Medulla oblongata (tissue), 1 donor: ENCODE data around the gene KCNIP4.

Experiments
- DNase-seq: peaks from one replicate; pipeline ENCODE4 v3.0.0-alpha.2; 2015; ENCODE audit errors: extremely low spot score

KCNIP4 gene

DNA sequence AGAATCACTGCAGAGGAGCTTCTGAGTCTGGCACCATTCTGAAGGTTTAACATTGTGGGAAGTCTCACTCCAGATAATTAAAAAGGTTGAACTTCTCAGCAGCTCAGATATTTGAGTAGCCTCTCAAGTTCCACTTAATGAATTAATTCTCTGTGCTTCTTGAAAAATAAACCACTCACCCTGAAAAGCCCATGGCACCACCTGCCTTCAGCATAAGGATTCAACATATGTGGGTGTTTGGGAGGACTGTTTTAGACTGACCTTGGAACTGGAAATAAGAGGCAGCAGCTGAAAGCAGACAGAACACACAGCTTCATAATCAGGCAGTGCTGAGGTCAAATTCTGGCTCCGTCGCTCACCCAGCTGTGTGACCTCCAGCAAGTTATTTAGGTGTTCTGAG, 100.6 kb downstream of the KCNIP4 start:
- DNase-seq = no peak

- DNase-seq = no peak
These were observed 102.9 kb downstream of the KCNIP4 start for GRCh38 chr4:21845663-21846062.

- no peak for DNase-seq
These were observed 112.9 kb downstream of the KCNIP4 start for GRCh38 chr4:21835712-21836111.

DNA sequence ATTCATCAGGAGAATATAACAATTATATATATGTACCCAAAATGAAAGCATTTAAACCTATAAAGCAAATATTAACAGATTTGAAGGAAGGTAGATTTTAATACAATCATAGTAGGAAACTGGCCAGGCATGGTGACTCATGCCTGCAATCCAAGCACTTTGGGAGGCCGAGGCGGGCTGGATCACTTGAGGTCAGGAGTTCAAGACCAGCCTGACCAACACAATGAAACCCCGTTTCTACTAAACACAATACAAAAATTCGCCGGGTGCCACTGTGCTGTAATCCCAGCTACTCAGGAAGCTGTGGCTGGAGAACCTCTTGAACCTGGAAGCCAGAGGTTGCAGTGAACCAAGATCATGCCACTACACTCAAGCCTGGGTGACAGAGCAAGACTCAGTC, 118.3 kb downstream of the KCNIP4 start:
- DNase-seq = no peak

GRCh38 chr4:21827575-21827974, 121.0 kb downstream of the KCNIP4 start:
- no peak for DNase-seq

DNA sequence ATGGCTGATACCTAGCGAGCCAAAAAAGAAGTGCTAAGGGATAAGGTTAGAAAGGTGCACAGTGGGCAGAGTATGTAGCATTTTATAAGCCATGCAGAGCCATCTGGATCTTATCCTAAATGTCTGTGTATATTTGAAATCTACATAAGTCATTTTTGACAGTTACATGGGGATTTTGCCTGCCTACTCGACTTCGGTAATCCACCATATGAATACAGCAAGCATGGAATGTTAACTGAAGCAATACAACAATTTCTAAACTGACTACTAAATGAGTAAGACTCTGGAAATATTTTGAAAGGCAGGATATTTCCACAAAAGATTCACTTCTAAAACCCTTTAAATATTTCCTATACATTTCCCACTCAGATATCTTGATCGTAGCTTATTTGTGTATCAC, 122.5 kb downstream of the KCNIP4 start:
- no peak for DNase-seq

DNA sequence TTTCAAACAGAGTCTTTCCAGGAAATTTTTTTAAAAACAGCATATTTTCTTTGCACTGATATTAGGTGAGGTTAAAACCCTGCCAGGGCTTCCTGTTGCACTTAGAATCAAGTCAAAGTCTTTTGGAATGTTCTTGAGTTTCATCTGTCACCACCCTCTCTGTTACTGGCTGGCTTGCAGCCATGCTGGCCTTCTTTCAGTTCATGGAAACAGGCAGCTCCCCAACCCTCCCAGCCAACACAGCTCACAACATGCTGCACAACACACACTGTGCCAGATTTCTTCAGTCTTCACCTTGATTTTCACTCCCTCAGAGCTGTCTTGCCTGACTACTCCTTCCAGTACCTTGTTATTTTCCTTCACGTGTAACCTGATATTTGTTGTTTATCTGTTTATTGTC, 129.5 kb downstream of the KCNIP4 start:
- no peak for DNase-seq

DNA sequence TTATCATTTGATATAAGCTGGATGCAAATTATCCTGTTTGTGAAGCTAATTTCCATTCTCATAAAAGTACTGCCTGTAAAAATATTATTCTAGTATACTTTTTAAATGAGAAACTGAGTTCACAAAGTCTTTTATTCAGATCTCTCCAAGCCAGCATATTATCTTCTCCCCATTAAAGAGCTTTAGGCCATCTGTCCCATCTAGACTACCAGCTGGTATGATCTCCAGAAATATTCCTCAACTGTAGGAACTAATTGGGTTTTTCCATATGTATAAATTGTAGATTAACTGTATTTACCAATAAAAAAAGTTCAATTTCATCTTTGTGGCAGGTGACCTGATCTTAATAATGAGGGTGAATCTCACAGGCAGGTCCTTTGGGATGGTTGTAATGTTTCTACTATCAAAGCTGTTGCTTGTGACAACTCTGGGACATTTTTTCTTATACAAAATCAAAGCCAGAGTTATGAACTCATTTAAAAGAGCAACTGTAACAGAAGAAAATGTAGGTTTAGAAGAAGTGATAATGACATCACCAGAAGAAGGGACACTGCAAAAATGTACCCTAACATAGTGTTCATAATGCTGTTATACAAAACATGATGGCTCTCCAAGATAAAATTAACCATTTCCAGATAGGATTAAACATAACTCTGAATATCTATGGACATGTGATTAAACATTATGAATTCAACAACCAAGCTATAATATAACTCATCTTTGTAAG, 132.8 kb downstream of the KCNIP4 start:
- no peak for DNase-seq

GRCh38 chr4:21811565-21811964, 137.0 kb downstream of the KCNIP4 start:
- no peak for DNase-seq

DNA sequence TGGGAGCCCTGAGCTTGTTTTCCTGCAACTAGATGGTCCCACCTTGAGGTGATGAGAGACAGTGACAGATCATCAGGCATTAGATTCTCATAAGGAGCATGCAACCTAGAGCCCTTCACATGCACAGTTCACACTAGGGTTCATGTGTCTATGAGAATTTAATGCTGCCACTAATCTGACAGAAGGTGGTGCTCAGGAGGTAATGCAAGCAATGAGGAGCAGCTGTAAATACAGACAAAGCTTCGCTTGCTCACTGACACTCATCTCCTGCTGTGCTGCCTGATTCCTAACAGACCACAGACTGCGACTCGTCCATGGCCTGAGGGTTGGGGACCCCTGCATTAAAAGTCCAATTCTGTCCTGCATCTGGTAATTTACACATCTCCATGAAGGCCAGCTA, 141.6 kb downstream of the KCNIP4 start:
- no peak for DNase-seq

- no peak for DNase-seq
These were observed 146.2 kb downstream of the KCNIP4 start for GRCh38 chr4:21802406-21802805.

GRCh38 chr4:21801661-21802385, 146.7 kb downstream of the KCNIP4 start:
- no peak for DNase-seq

DNA sequence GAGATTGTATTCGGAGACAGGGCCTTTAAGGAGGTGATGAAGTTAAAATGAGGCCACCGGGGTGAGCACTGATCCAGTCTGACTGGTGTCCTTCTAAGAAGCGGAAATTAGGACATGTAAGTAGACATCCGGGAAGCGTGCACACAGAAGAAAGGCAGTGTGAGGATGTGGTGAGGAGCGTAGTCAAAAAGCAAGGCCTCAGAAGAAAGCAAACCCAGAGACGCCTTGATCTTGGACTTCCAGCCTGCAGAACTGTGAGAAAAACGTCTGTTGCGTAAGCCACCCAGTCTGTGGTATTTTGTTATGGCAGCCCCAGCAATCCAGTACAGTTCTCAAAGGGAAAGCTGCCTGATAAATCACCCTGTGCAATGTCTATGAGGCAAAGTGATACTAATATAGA, 153.5 kb downstream of the KCNIP4 start:
- no peak for DNase-seq

GRCh38 chr4:21792736-21793135, 155.8 kb downstream of the KCNIP4 start:
- no peak for DNase-seq

- peak; percentile 26 for DNase-seq
These were observed 158.0 kb downstream of the KCNIP4 start for GRCh38 chr4:21790438-21791029.

DNA sequence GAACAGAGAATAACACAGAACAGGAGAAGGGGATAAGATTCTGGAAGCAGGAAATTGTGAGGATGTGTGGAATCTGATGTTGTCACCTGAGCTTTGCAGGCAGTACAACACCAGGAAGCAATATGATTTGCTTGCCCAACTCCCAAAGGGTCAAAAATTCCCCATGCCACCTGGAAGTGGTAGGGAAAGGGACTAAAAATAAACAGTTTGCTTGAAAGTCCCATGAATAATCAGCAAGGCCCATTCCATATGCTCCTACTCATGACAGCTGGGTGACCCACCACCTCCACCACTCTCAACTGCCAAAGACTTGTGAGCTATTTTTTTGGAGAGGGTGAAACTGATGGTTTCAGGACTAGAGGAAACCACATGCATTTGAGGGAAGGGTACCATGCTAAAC, 168.4 kb downstream of the KCNIP4 start:
- DNase-seq = no peak

DNA sequence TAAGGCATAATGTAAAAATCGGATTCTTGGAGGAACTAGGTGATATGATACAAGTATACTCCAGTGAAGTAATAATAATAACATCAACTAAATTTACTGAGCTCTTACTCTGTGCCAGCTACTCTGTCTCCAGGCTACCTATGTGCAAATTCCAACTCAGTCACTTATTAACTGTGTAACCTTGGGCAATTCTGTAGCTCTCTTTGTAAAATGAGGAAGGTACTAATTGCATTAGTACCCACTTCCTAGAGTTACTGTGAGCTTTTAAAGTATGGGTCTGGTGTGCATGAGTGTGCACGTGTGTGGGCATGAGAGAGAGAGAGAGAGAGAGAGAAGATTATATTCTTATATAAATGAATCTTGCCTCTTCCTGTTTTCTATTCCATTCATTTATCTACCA, 169.9 kb downstream of the KCNIP4 start:
- DNase-seq = no peak

- no peak for DNase-seq
These were observed 172.9 kb downstream of the KCNIP4 start for GRCh38 chr4:21775703-21776102.

DNA sequence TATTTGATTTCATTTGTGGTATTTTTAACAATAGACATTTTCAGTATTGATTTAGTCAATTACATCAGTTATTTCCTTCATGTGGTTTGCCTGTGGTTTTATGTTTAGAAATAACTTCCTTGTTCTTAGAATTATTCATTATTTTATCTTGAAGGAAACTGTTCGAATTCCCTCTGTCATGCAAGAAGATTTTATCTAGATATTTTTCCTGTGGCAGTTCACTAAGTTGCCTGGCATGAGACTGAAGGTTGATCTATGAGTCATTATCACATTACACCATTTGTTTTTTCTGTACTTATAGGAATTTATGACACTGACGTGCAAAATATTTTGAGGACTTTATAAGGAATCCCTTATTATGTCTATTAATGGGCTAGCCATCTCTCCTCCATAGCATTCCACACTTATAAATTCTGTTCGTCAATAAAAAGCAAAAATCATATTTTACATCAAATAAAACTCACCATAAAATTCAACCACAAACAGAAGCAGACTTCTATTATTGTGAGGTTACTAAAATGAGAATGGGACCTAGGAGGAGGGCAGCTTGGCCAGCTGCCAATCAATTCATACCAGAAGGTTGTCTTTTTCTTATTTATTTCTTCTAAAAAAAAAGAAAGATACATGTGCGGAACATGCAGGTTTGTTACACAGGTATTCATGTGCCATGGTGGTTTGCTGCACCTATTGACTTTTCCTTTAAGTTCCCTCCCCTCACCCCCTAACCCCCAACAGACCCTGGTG, 179.0 kb downstream of the KCNIP4 start:
- no peak for DNase-seq

GRCh38 chr4:21768349-21769310, 179.9 kb downstream of the KCNIP4 start:
- peak; percentile 81 for DNase-seq

GRCh38 chr4:21765810-21766407, 182.7 kb downstream of the KCNIP4 start:
- peak; percentile 58 for DNase-seq
